Measurements from ENCODE around the gene SLC35F4.
"Not testable (repeated sequence)": the region's sequence is repeated elsewhere in the genome, so short reads cannot be mapped to it uniquely, and the experiment has no call there.

SLC35F4 gene

DNA sequence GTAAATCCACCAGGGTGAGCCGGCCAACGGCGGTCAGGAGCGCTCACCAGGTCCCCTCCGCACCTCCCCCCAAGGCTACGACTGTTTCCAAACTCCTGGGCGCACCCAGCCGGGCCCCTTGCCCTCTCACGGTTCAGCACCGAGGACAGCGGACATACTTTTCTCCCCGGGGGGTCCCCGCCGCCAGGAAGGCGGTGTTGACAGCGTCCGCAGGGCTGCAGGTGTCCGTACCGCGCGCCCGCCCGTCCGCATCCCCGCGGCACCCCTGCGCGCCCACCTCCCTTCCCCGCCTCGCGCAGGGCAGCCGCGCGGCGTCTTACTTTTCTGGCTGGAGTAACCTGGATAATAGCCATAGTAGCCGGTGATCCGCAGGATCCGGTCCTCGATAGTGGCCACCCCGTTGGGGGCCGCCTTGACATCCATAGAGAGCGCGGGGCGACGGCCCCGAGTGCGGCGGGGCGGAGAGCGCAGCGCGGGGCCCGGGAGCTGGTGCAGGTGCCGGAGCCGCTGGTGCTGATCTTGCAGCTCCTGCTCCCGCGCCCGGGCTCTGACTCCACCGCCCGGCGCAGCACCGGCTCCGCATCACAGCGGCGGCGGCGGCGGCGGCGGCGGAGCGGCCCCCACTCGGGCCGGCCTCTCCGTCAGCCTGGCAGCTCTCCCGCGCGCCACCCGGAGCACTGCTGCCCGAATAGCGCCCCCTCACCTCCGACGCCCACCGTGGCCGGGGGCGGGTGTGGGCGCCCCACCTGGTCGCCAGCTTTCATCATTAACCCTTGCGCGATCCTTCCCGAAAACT lies at the start of gene SLC35F4:
Gene SLC35F4 (minus strand): TSS at position 690 of the 796 bp plus-strand sequence.
- no peak for DNase-seq (ENCODE audit: low read depth in 3 of 3)

- DNase-seq (ENCODE audit: low read depth in 3 of 3): no peak
Measured at GRCh38 chr14:57909626-57910025, 43.7 kb upstream of the SLC35F4 start.

- no peak for DNase-seq (ENCODE audit: low read depth in 3 of 3)
Measured at GRCh38 chr14:57903954-57904353, 38.1 kb upstream of the SLC35F4 start.

GRCh38 chr14:57898837-57899572 lies 33.1 kb upstream of the SLC35F4 start:
- DNase-seq (ENCODE audit: low read depth in 3 of 3): no peak

- no peak for DNase-seq (ENCODE audit: low read depth in 3 of 3)
Measured at GRCh38 chr14:57897144-57897748, 31.4 kb upstream of the SLC35F4 start.

GRCh38 chr14:57889245-57889644 lies 23.4 kb upstream of the SLC35F4 start:
- DNase-seq (ENCODE audit: low read depth in 3 of 3): no peak

GRCh38 chr14:57884175-57884574 lies 18.3 kb upstream of the SLC35F4 start:
- no peak for DNase-seq (ENCODE audit: low read depth in 3 of 3)

GRCh38 chr14:57883061-57883460 lies 17.2 kb upstream of the SLC35F4 start:
- DNase-seq (ENCODE audit: low read depth in 3 of 3): no peak

DNA sequence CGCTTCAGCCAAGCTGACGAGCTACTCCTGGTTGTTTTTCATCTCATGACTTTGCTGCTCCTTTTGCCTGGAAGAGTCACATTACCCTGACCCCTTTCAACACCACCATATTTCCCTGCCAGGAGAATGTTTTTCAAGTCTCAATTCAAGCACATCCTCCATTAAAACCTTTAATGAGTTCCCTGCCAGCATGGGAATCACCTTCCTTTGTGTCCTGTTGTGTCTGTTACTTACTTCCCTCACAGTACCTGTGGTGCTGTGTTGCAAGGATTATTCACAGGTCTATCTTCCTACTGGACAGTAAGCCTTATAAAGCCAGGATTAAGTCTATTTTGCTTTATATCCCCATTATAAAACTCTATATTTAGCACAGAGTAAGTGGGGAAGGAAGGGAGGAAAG lies 13.6 kb upstream of the SLC35F4 start:
- DNase-seq (ENCODE audit: low read depth in 3 of 3): no peak

- DNase-seq (ENCODE audit: low read depth in 3 of 3): no peak
Measured at GRCh38 chr14:57875985-57876384, 10.1 kb upstream of the SLC35F4 start.

DNA sequence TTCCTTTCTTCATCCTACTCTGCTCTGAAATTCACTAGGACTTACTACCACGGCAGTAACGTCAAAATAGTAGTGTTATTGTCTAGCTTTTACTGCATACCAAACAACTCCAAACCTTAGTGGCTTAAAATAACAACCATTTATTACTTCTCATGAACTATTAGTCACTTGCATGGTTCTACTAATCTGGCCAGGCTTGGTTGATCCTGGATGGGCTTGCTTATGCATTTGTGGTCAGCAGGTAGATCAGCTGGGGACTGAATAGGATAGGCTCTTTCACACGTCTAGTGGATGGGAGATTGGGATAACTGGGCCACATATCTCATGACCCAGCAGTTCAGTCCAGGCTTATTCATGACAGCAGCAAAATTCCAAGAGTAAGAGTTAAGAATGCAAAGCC lies 9.4 kb upstream of the SLC35F4 start:
- DNase-seq (ENCODE audit: low read depth in 3 of 3): no peak

DNA sequence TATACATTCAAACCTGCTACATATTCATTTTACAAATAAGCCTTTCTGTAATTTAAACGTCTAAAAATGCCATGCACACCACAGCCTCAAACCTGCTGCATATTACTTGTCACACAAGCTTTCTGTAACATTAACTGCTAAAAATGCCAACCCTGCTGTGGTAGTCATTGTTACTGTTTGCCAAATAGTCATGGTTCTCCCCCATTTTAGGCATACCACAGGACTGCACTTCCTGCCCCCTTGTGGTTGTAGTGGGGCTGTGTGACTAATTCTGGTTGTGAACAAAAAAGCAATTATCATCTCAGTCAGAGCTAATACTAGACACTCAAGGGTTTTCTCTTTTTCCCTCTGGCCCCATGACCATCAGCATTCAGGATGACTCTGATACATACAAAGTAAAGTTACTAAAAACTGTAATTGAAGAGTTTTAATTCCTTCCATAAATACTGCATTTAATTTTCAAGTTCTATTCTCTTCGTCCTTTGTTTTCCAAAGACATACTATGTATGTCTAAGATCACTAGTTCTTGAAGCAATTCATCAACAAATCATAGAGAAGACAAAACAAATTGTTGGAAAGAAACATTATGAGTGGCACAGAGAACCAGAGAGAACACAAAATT lies 5.7 kb upstream of the SLC35F4 start:
- DNase-seq (ENCODE audit: low read depth in 3 of 3): no peak

DNA sequence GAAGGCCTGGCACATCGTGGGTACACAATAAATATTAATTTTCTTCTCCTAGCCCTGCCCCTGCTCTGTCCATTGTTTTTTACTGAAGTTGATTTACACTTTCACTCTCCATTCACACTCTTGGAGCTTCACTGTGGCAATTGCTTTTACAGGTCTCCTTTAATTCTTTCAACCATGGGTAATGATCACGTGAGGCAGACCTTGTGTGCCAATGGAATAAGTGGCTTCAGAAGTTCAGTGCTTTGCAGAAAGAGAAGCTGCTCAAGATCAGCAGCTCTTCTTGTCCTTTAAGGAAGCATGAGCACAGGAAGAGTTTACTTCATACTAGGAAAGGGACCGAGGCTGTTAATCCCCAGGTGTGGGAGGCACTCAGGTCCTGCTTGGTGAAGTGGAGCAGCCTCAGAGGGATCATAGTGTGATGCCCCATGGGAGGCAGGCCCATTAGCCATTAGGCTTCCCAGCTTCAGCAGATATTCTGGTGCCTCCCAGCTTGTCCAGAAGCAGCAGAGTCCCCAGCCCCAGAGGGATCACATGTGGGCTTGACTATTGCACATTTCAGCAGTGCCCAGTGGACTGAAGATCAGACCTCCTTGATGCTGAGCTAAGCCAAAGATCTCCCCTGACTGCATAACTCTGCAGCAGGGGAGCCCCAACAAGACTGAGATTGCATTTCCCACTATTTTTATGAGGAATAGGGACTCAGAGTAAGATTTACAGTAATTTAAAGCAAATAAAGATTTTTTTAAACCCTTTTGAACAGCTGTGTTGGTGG lies 5.0 kb upstream of the SLC35F4 start:
- no peak for DNase-seq (ENCODE audit: low read depth in 3 of 3)

- no peak for DNase-seq (ENCODE audit: low read depth in 3 of 3)
Measured at GRCh38 chr14:57869617-57870016, 3.7 kb upstream of the SLC35F4 start.

GRCh38 chr14:57866199-57866705 lies 360 bp upstream of the SLC35F4 start:
- DNase-seq (ENCODE audit: low read depth in 3 of 3): no peak

- DNase-seq (ENCODE audit: low read depth in 3 of 3): no peak
Measured at GRCh38 chr14:57865066-57865402, 858 bp downstream of the SLC35F4 start.

GRCh38 chr14:57864659-57865058 lies 1.2 kb downstream of the SLC35F4 start:
- DNase-seq (ENCODE audit: low read depth in 3 of 3): no peak

GRCh38 chr14:57863471-57863870 lies 2.4 kb downstream of the SLC35F4 start:
- DNase-seq (ENCODE audit: low read depth in 3 of 3): no peak

DNA sequence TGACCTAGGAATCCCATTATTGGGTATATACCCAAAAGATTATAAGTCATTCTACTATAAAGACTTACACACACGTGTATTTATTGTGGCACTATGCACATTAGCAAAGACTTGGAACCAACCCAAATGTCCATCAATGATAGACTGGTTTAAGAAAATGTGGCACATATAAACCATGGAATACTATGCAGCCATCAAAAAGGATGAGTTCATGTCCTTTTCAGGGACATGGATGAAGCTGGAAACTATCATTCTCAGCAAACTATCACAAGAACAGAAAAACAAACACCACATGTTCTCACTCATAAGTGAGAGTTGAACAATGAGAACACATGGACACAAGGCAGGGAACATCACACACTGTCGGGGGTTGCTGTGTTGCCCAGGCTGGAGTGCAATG lies 10.2 kb downstream of the SLC35F4 start:
- DNase-seq (ENCODE audit: low read depth in 3 of 3): not testable (repeated sequence)

DNA sequence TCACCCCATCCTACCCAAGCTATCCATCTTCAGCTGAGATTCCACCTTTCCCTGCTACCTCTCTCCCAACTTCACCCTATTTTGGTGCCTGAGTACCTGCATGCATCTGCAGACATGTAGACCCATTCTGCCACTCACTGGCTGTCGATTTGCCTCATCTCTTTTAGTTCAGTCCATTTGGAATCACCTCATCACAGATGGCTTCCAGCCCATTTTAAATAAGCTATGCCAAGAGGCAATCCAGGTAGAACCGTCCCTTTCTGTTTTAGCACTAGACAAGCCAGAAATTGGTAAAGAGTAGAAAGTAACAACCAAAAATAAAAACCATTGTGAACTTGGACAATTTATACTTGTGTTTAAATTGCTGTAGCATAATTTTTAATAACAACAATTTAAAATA lies 11.3 kb downstream of the SLC35F4 start:
- no peak for DNase-seq (ENCODE audit: low read depth in 3 of 3)

DNA sequence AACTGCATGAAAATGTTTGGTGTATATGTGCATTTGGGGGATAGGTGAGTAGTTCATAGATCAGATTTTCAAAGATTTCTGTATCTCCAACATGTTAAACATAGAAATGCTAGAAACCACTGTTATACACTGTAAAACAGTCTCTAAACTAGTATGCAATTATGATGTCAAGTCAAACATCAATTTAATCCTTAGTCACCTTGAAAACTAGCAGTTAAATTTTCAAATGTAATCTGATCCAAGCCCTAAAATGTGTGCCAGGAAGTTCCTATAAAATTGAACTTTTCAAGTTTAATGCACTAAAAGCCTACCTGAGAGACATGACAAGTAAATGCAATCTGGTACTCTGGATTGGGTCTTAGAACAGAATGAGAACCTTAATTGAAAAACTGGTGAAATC lies 14.5 kb downstream of the SLC35F4 start:
- no peak for DNase-seq (ENCODE audit: low read depth in 3 of 3)

- no peak for DNase-seq (ENCODE audit: low read depth in 3 of 3)
Measured at GRCh38 chr14:57848786-57849185, 17.1 kb downstream of the SLC35F4 start.

Data from stimulated activated CD4-positive, alpha-beta T cell treated with anti-CD3 and anti-CD28 coated beads, TNF-alpha, amount 100 ng/mL, for 24 hours (primary cell).